ENCODE measurements around the gene ANLN.
"Not testable (repeated sequence)": the region's sequence is repeated elsewhere in the genome, so short reads cannot be mapped to it uniquely, and the experiment has no call there.

ANLN gene

GRCh38 chr7:36381056-36381455 is 8.6 kb upstream of the ANLN start:
- FAIRE-seq, result no peak

GRCh38 chr7:36383284-36383683 is 6.4 kb upstream of the ANLN start:
- not testable (repeated sequence) for FAIRE-seq

GRCh38 chr7:36385646-36386045 is 4.0 kb upstream of the ANLN start:
- not testable (repeated sequence) for FAIRE-seq

GRCh38 chr7:36387435-36388231 is 2.0 kb upstream of the ANLN start:
- no peak for FAIRE-seq

- no peak for FAIRE-seq
Measured at GRCh38 chr7:36388423-36388822, 1.2 kb upstream of the ANLN start.

GRCh38 chr7:36390199-36391090 is 783 bp downstream of the ANLN start:
- no peak for FAIRE-seq

GRCh38 chr7:36391436-36392198 is 2.0 kb downstream of the ANLN start:
- FAIRE-seq, result no peak

- FAIRE-seq, result no peak
Measured at GRCh38 chr7:36393826-36394225, 4.2 kb downstream of the ANLN start.

- no peak for FAIRE-seq
Measured at GRCh38 chr7:36395171-36395894, 5.7 kb downstream of the ANLN start.

- no peak for FAIRE-seq
Measured at GRCh38 chr7:36396150-36396549, 6.5 kb downstream of the ANLN start.

GRCh38 chr7:36400036-36400435 is 10.4 kb downstream of the ANLN start:
- no peak for FAIRE-seq

GRCh38 chr7:36400606-36401005 is 10.9 kb downstream of the ANLN start:
- FAIRE-seq, result no peak

- FAIRE-seq, result no peak
Measured at GRCh38 chr7:36403452-36403851, 13.8 kb downstream of the ANLN start.

- no peak for FAIRE-seq
Measured at GRCh38 chr7:36404639-36405408, 15.2 kb downstream of the ANLN start.

GRCh38 chr7:36405409-36405803 is 15.7 kb downstream of the ANLN start:
- no peak for FAIRE-seq

- no peak for FAIRE-seq
Measured at GRCh38 chr7:36406156-36406555, 16.5 kb downstream of the ANLN start.

GRCh38 chr7:36407636-36408550 is 18.2 kb downstream of the ANLN start:
- no peak for FAIRE-seq

GRCh38 chr7:36408589-36408988 is 18.9 kb downstream of the ANLN start:
- no peak for FAIRE-seq

- no peak for FAIRE-seq
Measured at GRCh38 chr7:36409180-36409579, 19.5 kb downstream of the ANLN start.

- no peak for FAIRE-seq
Measured at GRCh38 chr7:36415144-36415543, 25.5 kb downstream of the ANLN start.

All from endometrium (tissue), 2 donors.